ENCODE measurements around the gene STK17A. TPM values are rescaled to one million over a fixed set of nuclear protein-coding genes. Genes with fewer than 3 reads are reported as not detected.

The STK17A gene
- total and polyA plus RNA-seq, 4 donors, result 11.7 to 34.7 (median 22.0) TPM

- H3K4me3 ChIP-seq, result no peak overlapping the region
- H3K27me3 ChIP-seq (ENCODE audit: control insufficient read depth in 3 of 3, insufficient read depth in 3 of 3, low read length in 2 of 3), result no peaks in the 10 kb centered on the region
- no peaks in the 10 kb centered on the region for H3K36me3 ChIP-seq (ENCODE audit: control insufficient read depth in 4 of 4, insufficient read depth in 4 of 4, low read length in 4 of 4)
- ATAC-seq (ENCODE audit: insufficient read depth, low FRiP score) (no peak), DNase-seq (no peak)
- no peak overlapping the region for H3K27ac ChIP-seq (ENCODE audit: low read depth in 1 of 2, low read length in 1 of 2)
- no peaks in the 10 kb centered on the region for H3K9me3 ChIP-seq (ENCODE audit: control insufficient read depth in 4 of 4, insufficient read depth in 3 of 4, low read length in 3 of 4)
- 88 to 92% methylated on average over 4 of the region's 4 CpGs for WGBS, 2 donors
- no peak overlapping the region for H3K9ac ChIP-seq (ENCODE audit: insufficient read depth in 1 of 2, low read length in 2 of 2)
- no peak for TF ChIP-seq CTCF (IDR thresholded peaks at IDR 0.05; ENCODE audit: control extremely low read depth, extremely low read depth)
- H3K4me1 ChIP-seq (ENCODE audit: control insufficient read depth in 5 of 5, insufficient read depth in 5 of 5, low read length in 5 of 5), result peaks cover 0 to 6% (median 2%) of the 10 kb centered on the region in 5 donors
Observed at GRCh38 chr7:43538404-43538771, 44.5 kb upstream of the STK17A start.

- H3K9ac ChIP-seq (ENCODE audit: insufficient read depth in 1 of 2, low read length in 2 of 2), result no peak overlapping the region
- no peaks in the 10 kb centered on the region for H3K9me3 ChIP-seq (ENCODE audit: control insufficient read depth in 4 of 4, insufficient read depth in 3 of 4, low read length in 3 of 4)
- no peaks in the 10 kb centered on the region for H3K36me3 ChIP-seq (ENCODE audit: control insufficient read depth in 4 of 4, insufficient read depth in 4 of 4, low read length in 4 of 4)
- no peaks in the 10 kb centered on the region for H3K27me3 ChIP-seq (ENCODE audit: control insufficient read depth in 3 of 3, insufficient read depth in 3 of 3, low read length in 2 of 3)
- ATAC-seq (ENCODE audit: insufficient read depth, low FRiP score) (no peak), DNase-seq (no peak)
- WGBS, 2 donors, result 91 to 96% methylated on average over 3 of the region's 3 CpGs
- peaks cover 0 to 2% (median 0%) of the 10 kb centered on the region in 5 donors for H3K4me1 ChIP-seq (ENCODE audit: control insufficient read depth in 5 of 5, insufficient read depth in 5 of 5, low read length in 5 of 5)
- H3K4me3 ChIP-seq, result no peak overlapping the region
- TF ChIP-seq CTCF (IDR thresholded peaks at IDR 0.05; ENCODE audit: control extremely low read depth, extremely low read depth), result no peak
- H3K27ac ChIP-seq (ENCODE audit: low read depth in 1 of 2, low read length in 1 of 2), result no peak overlapping the region
Observed at GRCh38 chr7:43540471-43540870, 42.4 kb upstream of the STK17A start.

GRCh38 chr7:43542716-43543115 is 40.2 kb upstream of the STK17A start:
- no peaks in the 10 kb centered on the region for H3K27me3 ChIP-seq (ENCODE audit: control insufficient read depth in 3 of 3, insufficient read depth in 3 of 3, low read length in 2 of 3)
- H3K4me3 ChIP-seq, result no peak overlapping the region
- ATAC-seq (ENCODE audit: insufficient read depth, low FRiP score), result no peak
- no peaks in the 10 kb centered on the region for H3K36me3 ChIP-seq (ENCODE audit: control insufficient read depth in 4 of 4, insufficient read depth in 4 of 4, low read length in 4 of 4)
- no peak overlapping the region for H3K9ac ChIP-seq (ENCODE audit: insufficient read depth in 1 of 2, low read length in 2 of 2)
- DNase-seq, result no peak
- no peak overlapping the region for H3K27ac ChIP-seq (ENCODE audit: low read depth in 1 of 2, low read length in 1 of 2)
- 95 to 96% methylated on average over 5 of the region's 5 CpGs for WGBS, 2 donors
- H3K9me3 ChIP-seq (ENCODE audit: control insufficient read depth in 4 of 4, insufficient read depth in 3 of 4, low read length in 3 of 4), result peaks cover 0 to 2% (median 0%) of the 10 kb centered on the region in 4 donors
- peaks cover 0 to 2% (median 0%) of the 10 kb centered on the region in 5 donors for H3K4me1 ChIP-seq (ENCODE audit: control insufficient read depth in 5 of 5, insufficient read depth in 5 of 5, low read length in 5 of 5)
- TF ChIP-seq CTCF (IDR thresholded peaks at IDR 0.05; ENCODE audit: control extremely low read depth, extremely low read depth), result no peak

GRCh38 chr7:43546231-43546630 is 36.7 kb upstream of the STK17A start:
- DNase-seq (no peak), ATAC-seq (ENCODE audit: insufficient read depth, low FRiP score) (no peak)
- H3K27ac ChIP-seq (ENCODE audit: low read depth in 1 of 2, low read length in 1 of 2), result no peak overlapping the region
- no peak overlapping the region for H3K9ac ChIP-seq (ENCODE audit: insufficient read depth in 1 of 2, low read length in 2 of 2)
- H3K27me3 ChIP-seq (ENCODE audit: control insufficient read depth in 3 of 3, insufficient read depth in 3 of 3, low read length in 2 of 3), result no peaks in the 10 kb centered on the region
- H3K9me3 ChIP-seq (ENCODE audit: control insufficient read depth in 4 of 4, insufficient read depth in 3 of 4, low read length in 3 of 4), result peaks cover 0 to 2% (median 0%) of the 10 kb centered on the region in 4 donors
- H3K36me3 ChIP-seq (ENCODE audit: control insufficient read depth in 4 of 4, insufficient read depth in 4 of 4, low read length in 4 of 4), result no peaks in the 10 kb centered on the region
- H3K4me1 ChIP-seq (ENCODE audit: control insufficient read depth in 5 of 5, insufficient read depth in 5 of 5, low read length in 5 of 5), result no peaks in the 10 kb centered on the region
- H3K4me3 ChIP-seq, result no peak overlapping the region
- TF ChIP-seq CTCF (IDR thresholded peaks at IDR 0.05; ENCODE audit: control extremely low read depth, extremely low read depth), result no peak
